Body of pancreas (tissue), 4 donors: ENCODE results near the gene DNAJB12. TPM values are rescaled to one million over a fixed set of nuclear protein-coding genes. Genes with fewer than 3 reads are reported as not detected.
A peak's percentile ranks its signal among the peaks of the same experiment; 100 is the strongest.
"Not testable (repeated sequence)": the region's sequence is repeated elsewhere in the genome, so short reads cannot be mapped to it uniquely, and the experiment has no call there.

ENCODE experiments used
- ATAC-seq: fragments of 150-250 bp; one replicate; pipeline ENCODE4 v1.9.1; 2016
- DNase-seq, 4 donors: peaks; one replicate each; pipeline ENCODE4 v3.0.0-alpha.2; 2019
- H3K27ac ChIP-seq, 4 donors: fragments of 200-600 bp; sonication (generic); 1 replicate in 3 of 4; 2 replicates in 1 of 4; pipeline versions ENCODE4 v1.5.1 to v1.6.1; 2016 to 2019; ENCODE audit warnings: mild to moderate bottlenecking in 1 of 4, mixed read lengths in 1 of 4, moderate library complexity in 1 of 4
- H3K27me3 ChIP-seq, 2 donors: fragments of 200-600 bp; sonication (generic); one replicate each; pipeline ENCODE4 v1.6.0; 2016; ENCODE audit warnings: mild to moderate bottlenecking in 1 of 2
- H3K36me3 ChIP-seq, 2 donors: fragments of 200-600 bp; sonication (generic); replicated peaks in 1 of 2; 2 replicates each; pipeline ENCODE4 v1.5.1; 2016; ENCODE audit warnings: low read depth in 2 of 2; ENCODE audit not compliant: insufficient read depth in 1 of 2
- H3K4me1 ChIP-seq: fragments of 200-600 bp; sonication (generic); one replicate; pipeline ENCODE4 v1.6.0; 2016
- H3K4me3 ChIP-seq, 2 donors: fragments of 200-600 bp; sonication (generic); 1 replicate in 1 of 2; 2 replicates in 1 of 2; pipeline ENCODE4 v1.5.1; 2016 to 2019
- H3K9me3 ChIP-seq, 3 donors: fragments of 200-600 bp; sonication (generic); 1 replicate in 2 of 3; 2 replicates in 1 of 3; pipeline ENCODE4 v1.5.1; 2016
- CTCF ChIP-seq, 7 experiments: fragments of 450-650 bp in 4 of 7; fragments of 200-600 bp in 3 of 7; sonication (generic) in 3 of 7; IDR thresholded peaks; one replicate each; pipeline ENCODE4 v1.5.1; 2016 to 2019; ENCODE audit warnings: antibody characterized with exemption in 7 of 7
- POLR2A ChIP-seq, 3 donors: fragments of 450-650 bp; IDR thresholded peaks; one replicate each; pipeline ENCODE4 v1.6.1; 2016; ENCODE audit warnings: antibody characterized with exemption in 3 of 3, mild to moderate bottlenecking in 2 of 3
- WGBS, 2 donors: methylation state at CpG; one replicate each; pipeline ENCODE4 v1.1.5; 2017; 5-methylcytosine and 5-hydroxymethylcytosine counted together
- intact Hi-C: fragments of 100-400 bp; cut with DNase I; formaldehyde crosslinking; loops from one replicate; pipeline ENCODE4 v1.15.1; 2023
- total RNA-seq, 2 donors: library from RNA; depleted of rRNA; stranded (reverse); fragments of >200 nt; gene quantifications; one replicate each; pipeline ENCODE4 v1.1.0, GENCODE V29; 2016

The DNAJB12 gene
- total RNA-seq, 2 donors from 2014 or later = 19.2 to 24.1 TPM

- Histone ChIP-seq H3K36me3 (no peaks in the 10 kb centered on the region), H3K27ac (peak overlapping the region; percentile 82 to 99 (median 92)), H3K4me3 (no peak overlapping the region), H3K4me1 (peaks cover 80% of the 10 kb centered on the region), H3K27me3 (no peaks in the 10 kb centered on the region), H3K9me3 (no peaks in the 10 kb centered on the region)
- 17 to 18% methylated on average over 8 to 13 of the region's 14 CpGs for WGBS, 2 donors
- ATAC-seq = peak; percentile 15
- TF ChIP-seq CTCF (IDR thresholded peaks at IDR 0.05) = peak; percentile 32 to 80 (median 67)
- TF ChIP-seq POLR2A (IDR thresholded peaks at IDR 0.05) = no peak
- DNase-seq = peak; percentile 77 to 86 (median 82)
- intact Hi-C loops = no loop called here
These were observed 26.5 kb downstream of the DNAJB12 start for GRCh38 chr10:72328045-72328828.

DNA sequence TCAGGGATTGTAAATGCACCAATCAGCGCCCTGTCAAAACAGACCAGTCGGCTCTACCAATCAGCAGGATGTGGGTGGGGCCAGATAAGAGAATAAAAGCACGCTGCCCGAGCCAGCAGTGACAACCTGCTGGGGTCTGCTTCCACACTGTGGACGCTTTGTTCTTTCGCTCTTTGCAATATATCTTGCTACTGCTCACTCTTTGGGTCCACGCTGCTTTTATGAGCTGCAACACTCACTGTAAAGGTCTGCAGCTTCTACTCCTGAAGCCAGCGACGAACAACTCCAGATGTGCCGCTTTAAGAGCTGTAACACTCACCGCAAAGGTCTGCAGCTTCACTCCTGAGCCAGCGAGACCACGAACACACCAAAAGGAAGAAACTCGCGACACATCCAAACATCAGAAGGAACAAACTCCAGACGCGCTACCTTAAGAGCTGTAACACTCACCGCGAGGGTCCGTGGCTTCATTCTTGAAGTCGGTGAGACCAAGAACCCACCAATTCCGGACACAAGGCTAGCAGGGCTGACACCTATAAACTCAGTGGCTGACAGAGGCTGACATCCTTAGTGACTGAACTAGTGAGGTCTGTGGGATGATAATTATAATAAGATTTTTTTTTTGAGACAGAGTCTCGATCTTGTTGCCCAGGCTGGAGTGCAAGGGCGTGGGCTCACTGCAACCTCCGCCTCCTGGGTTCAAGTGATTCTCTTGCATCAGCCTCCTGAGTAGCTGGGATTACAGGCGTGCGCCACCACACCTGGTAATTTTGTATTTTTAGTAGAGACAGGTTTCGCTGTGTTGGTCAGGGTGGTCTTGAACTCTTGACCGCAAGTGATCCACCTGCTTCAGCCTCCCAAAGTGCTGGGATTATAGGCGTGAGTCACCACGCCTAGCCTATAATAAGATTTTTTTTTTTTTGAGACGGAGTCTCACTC is 27.8 kb downstream of the DNAJB12 start:
- ATAC-seq, H3K4me3 ChIP-seq, DNase-seq, H3K27me3 ChIP-seq, H3K9me3 ChIP-seq, intact Hi-C loops, H3K36me3 ChIP-seq: not testable (repeated sequence)
- WGBS, 2 donors = 77 to 91% methylated on average over 32 of the region's 32 CpGs
- H3K4me1 ChIP-seq = peaks cover 70% of the 10 kb centered on the region
- peak overlapping the region in 1 of 4 donors; percentile 87 for H3K27ac ChIP-seq
- peak in 2 of 3 donors; percentile 23 to 41 for TF ChIP-seq POLR2A (IDR thresholded peaks at IDR 0.05)

- Histone ChIP-seq H3K4me1 (peaks cover 70% of the 10 kb centered on the region), H3K27ac (peak overlapping the region in 3 of 4 donors; percentile 8 to 47 (median 39))
- H3K27me3 ChIP-seq, H3K9me3 ChIP-seq, ATAC-seq, H3K36me3 ChIP-seq, intact Hi-C loops, H3K4me3 ChIP-seq: not testable (repeated sequence)
- DNase-seq = peak; percentile 49 to 67 (median 58)
- WGBS, 2 donors = 35 to 61% methylated on average over 8 to 33 of the region's 49 CpGs
These were observed 29.2 kb downstream of the DNAJB12 start for GRCh38 chr10:72325243-72326175.

DNA sequence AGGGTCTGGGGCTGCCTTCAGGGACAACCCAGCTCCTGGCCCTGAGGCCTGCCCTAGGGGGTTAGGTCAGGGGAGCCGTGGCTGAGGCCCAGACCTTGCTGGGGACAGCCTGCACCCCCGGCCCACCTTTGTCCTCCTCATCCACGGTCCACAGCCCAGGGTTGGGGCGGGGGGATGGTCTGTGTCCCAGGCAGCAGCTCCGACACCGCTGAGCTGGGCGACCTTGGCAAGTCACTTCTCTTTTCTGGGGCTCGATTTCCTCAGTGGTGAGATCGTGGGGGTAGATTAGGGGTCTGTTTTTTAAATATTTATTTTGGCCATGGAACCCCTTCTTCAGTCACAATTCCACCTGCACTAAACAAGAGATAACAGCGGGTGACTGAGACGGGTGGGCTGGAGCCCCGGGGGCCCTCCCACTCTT is 30.9 kb downstream of the DNAJB12 start:
- Histone ChIP-seq H3K4me3 (no peak overlapping the region), H3K27me3 (no peaks in the 10 kb centered on the region), H3K27ac (no peak overlapping the region), H3K36me3 (no peaks in the 10 kb centered on the region), H3K4me1 (peaks cover 70% of the 10 kb centered on the region), H3K9me3 (no peaks in the 10 kb centered on the region)
- TF ChIP-seq CTCF (IDR thresholded peaks at IDR 0.05) = no peak
- TF ChIP-seq POLR2A (IDR thresholded peaks at IDR 0.05) = no peak
- 52 to 54% methylated on average over 7 to 12 of the region's 12 CpGs for WGBS, 2 donors
- no peak for ATAC-seq
- no peak for DNase-seq
- intact Hi-C loops = no loop called here

- peaks cover 70% of the 10 kb centered on the region for H3K4me1 ChIP-seq
- DNase-seq = no peak
- 91 to 94% methylated on average over 6 to 10 of the region's 10 CpGs for WGBS, 2 donors
- intact Hi-C loops = no loop called here
- H3K36me3 ChIP-seq = no peaks in the 10 kb centered on the region
- H3K4me3 ChIP-seq = no peak overlapping the region
- no peak for TF ChIP-seq CTCF (IDR thresholded peaks at IDR 0.05)
- no peaks in the 10 kb centered on the region for H3K9me3 ChIP-seq
- no peaks in the 10 kb centered on the region for H3K27me3 ChIP-seq
- no peak overlapping the region for H3K27ac ChIP-seq
- no peak for ATAC-seq
These were observed 31.5 kb downstream of the DNAJB12 start for GRCh38 chr10:72323108-72323749.
